ENCODE data around the gene CCDC126. TPM values are rescaled to one million over a fixed set of nuclear protein-coding genes. Genes with fewer than 3 reads are reported as not detected.

Gene CCDC126
- total RNA-seq, 1 donor from 2014 or later: 18.7 TPM

Other genes with a start within 250 kb of the CCDC126 start
- 43.9 and 50.8 TPM in 2 replicates for gene IGF2BP3, start 126.9 kb upstream of the CCDC126 start, total RNA-seq
- gene TRA2A, start 65.4 kb upstream of the CCDC126 start, total RNA-seq: 27.6 and 38.0 TPM in 2 replicates
- gene FAM221A, start 82.8 kb downstream of the CCDC126 start, total RNA-seq: 4.8 and 14.8 TPM in 2 replicates
- gene STK31, start 112.8 kb downstream of the CCDC126 start, total RNA-seq: 0.25 and 0.69 TPM in 2 replicates